HFFc6 (cell line): Measurements from ENCODE around the gene COL10A1. TPM values are rescaled to one million over a fixed set of nuclear protein-coding genes. Genes with fewer than 3 reads are reported as not detected.
A peak's percentile ranks its signal among the peaks of the same experiment; 100 is the strongest.

Source experiments
- DNase-seq: peaks from one replicate; pipeline ENCODE4 v3.0.0-alpha.2; 2018
- H3K27ac Mint-ChIP-seq: 2 replicates; pipeline ENCODE4 v1.8.0; 2020; ENCODE audit warnings: mild to moderate bottlenecking, mixed read lengths
- H3K27me3 Mint-ChIP-seq: 2 replicates; pipeline ENCODE4 v1.8.0; 2021; ENCODE audit warnings: mild to moderate bottlenecking, moderate library complexity, mixed read lengths; ENCODE audit not compliant: insufficient read depth
- H3K36me3 Mint-ChIP-seq: 2 replicates; pipeline ENCODE4 v1.8.0; 2021; ENCODE audit warnings: low read depth, mixed read lengths
- H3K4me1 Mint-ChIP-seq: 2 replicates; pipeline ENCODE4 v1.8.0; 2020; ENCODE audit warnings: low read depth, mixed read lengths
- H3K4me3 Mint-ChIP-seq: 2 replicates; pipeline ENCODE4 v1.8.0; 2020; ENCODE audit warnings: mild to moderate bottlenecking, moderate library complexity, mixed read lengths
- H3K9me3 Mint-ChIP-seq: 2 replicates; pipeline ENCODE4 v1.8.0; 2020; ENCODE audit warnings: mild to moderate bottlenecking, mixed read lengths
- total RNA-seq, 6 experiments: library from RNA; stranded (reverse); fragmentation: NEBNext Ultra II Directional; extraction: Animal tissue kit (Norgen Biotek cat#: 25700); gene quantifications; 2 replicates in 1 of 6; 3 replicates in 5 of 6; pipeline ENCODE4 v1.2.3, GENCODE V29; 2021
- TF ChIP-seq, protein P1 (sequence below): fragments of 200-600 bp; sonication (generic); IDR thresholded peaks from 2 replicates; pipeline ENCODE4 v1.5.0; 2021; ENCODE audit warnings: antibody characterized with exemption, mild to moderate bottlenecking

COL10A1 gene
- total RNA-seq, 6 experiments from 2014 or later, result 0.91 to 3.3 (median 1.9) TPM

DNA sequence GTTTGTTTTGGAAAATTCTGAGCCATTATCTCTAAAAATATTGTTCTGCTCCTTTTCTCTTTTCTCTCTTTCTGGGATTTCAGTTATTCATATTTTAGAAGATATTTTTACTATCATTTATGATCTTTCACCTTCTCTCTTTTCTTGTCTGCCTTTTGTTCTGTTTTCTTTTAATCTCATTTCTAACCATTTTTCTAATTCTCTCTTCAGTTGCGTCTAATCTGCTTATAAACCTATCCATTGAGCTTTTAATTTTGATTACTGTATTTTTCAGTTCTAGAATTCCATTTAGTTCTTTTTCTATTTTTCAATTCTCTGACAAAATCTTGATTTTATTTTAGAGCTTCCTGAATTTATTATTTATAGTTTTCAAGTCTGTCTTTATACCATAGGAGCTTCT lies 42.2 kb upstream of the COL10A1 start:
- H3K27ac Mint-ChIP-seq, result no peak overlapping the region

DNA sequence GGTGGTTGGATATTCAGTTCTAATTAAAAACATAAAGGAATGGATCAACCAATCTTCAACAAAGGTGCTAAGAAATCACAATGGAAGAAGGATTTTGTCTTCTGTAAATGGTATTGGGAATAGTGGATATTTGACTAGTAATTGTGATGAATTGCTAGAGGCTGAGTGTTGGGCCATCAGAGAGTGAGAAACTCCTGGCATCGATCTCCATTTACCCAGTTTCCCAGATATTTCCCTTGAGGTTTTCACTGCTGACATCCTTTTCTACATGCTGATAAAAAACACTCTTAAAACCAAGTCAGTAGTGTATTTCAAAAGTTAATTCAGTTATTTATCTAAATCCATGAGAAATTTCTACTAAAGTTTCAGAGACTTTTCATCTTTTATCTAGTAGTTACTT lies 40.4 kb upstream of the COL10A1 start:
- H3K4me3 Mint-ChIP-seq, result no peak overlapping the region
- no peak overlapping the region for H3K27ac Mint-ChIP-seq
- peaks cover 33% of the 10 kb centered on the region for H3K36me3 Mint-ChIP-seq
- H3K9me3 Mint-ChIP-seq, result peaks cover 5% of the 10 kb centered on the region; the same call in 1 of the 2 replicates
- H3K4me1 Mint-ChIP-seq, result peaks cover 11% of the 10 kb centered on the region
- no peak for DNase-seq
- no peaks in the 10 kb centered on the region; the same call in 1 of the 2 replicates for H3K27me3 Mint-ChIP-seq
- TF ChIP-seq, protein P1, sequence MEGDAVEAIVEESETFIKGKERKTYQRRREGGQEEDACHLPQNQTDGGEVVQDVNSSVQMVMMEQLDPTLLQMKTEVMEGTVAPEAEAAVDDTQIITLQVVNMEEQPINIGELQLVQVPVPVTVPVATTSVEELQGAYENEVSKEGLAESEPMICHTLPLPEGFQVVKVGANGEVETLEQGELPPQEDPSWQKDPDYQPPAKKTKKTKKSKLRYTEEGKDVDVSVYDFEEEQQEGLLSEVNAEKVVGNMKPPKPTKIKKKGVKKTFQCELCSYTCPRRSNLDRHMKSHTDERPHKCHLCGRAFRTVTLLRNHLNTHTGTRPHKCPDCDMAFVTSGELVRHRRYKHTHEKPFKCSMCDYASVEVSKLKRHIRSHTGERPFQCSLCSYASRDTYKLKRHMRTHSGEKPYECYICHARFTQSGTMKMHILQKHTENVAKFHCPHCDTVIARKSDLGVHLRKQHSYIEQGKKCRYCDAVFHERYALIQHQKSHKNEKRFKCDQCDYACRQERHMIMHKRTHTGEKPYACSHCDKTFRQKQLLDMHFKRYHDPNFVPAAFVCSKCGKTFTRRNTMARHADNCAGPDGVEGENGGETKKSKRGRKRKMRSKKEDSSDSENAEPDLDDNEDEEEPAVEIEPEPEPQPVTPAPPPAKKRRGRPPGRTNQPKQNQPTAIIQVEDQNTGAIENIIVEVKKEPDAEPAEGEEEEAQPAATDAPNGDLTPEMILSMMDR, result no peak

More for the DNA sequence above, 42.2 kb upstream of the COL10A1 start:
- TF ChIP-seq, protein P1, result no peak
- H3K4me3 Mint-ChIP-seq, result no peak overlapping the region
- H3K36me3 Mint-ChIP-seq, result peaks cover 25% of the 10 kb centered on the region
- H3K4me1 Mint-ChIP-seq, result no peaks in the 10 kb centered on the region
- H3K9me3 Mint-ChIP-seq, result peaks cover 5% of the 10 kb centered on the region; the same call in 1 of the 2 replicates
- H3K27me3 Mint-ChIP-seq, result no peaks in the 10 kb centered on the region; the same call in none of the 2 replicates
- DNase-seq, result no peak

DNA sequence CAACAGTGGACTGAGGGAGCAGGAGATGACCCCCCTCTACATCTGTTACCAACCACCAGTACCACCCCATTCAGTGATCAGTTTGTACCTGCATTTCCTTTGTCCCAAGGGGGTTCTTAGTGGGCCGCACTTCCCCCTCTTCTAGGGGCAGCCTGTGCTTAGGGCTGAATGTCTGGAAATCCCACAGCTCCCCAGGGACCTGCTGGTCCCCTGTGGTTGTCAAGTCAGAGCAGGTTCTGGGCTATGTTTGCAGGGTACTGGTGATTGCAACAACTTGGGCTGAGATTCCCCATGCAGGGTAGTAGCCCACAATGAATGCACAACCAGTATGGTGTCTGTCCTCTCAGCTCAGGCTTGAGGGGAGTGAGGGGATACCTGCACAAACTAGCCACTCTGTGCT lies 39.7 kb upstream of the COL10A1 start:
- peaks cover 33% of the 10 kb centered on the region for H3K36me3 Mint-ChIP-seq
- H3K4me3 Mint-ChIP-seq, result no peak overlapping the region
- peaks cover 14% of the 10 kb centered on the region for H3K4me1 Mint-ChIP-seq
- peaks cover 5% of the 10 kb centered on the region; the same call in 1 of the 2 replicates for H3K9me3 Mint-ChIP-seq
- TF ChIP-seq, protein P1, result no peak
- no peak overlapping the region for H3K27ac Mint-ChIP-seq
- DNase-seq, result no peak
- H3K27me3 Mint-ChIP-seq, result no peaks in the 10 kb centered on the region; the same call in 1 of the 2 replicates

DNA sequence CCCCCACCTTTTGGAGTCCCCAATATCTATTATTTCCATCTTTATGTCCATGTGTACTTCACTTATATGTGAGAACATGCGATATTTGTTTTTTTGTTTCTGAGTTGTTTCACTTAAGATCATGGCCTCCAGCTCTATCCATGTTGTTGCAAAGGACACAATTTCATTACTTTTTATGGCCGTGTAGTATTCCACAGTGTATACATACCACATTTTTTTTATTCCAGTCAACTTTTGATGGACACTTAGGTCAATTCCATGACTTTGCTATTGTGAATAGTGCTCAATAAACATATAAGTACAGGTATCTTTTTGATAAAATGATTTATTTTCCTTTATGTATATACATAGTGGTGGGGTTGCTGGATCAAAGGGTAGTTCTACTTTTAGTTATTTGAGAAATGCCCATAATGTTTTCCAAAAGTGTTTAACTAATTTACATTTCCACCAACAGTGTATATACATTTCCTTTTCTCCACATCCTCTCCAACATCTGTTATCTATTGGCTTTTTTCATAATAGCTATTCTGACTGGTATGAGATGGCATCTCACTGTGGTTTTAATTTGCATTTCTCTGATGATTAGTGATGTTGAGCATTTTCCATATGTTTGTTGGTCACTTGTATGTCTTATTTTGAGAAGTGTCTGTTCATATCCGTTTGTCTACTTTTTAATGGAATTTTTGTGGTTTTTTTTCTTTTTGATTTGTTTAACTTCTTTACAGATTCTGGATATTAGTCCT lies 34.0 kb upstream of the COL10A1 start:
- peaks cover 53% of the 10 kb centered on the region for H3K4me1 Mint-ChIP-seq
- no peaks in the 10 kb centered on the region for H3K9me3 Mint-ChIP-seq
- TF ChIP-seq, protein P1, result no peak
- peak; percentile 84 for DNase-seq
- no peaks in the 10 kb centered on the region; the same call in 1 of the 2 replicates for H3K27me3 Mint-ChIP-seq
- peaks cover 20% of the 10 kb centered on the region for H3K36me3 Mint-ChIP-seq
- peak overlapping the region; percentile 67 for H3K27ac Mint-ChIP-seq
- H3K4me3 Mint-ChIP-seq, result peak overlapping the region; percentile 33; the same call in 1 of the 2 replicates

DNA sequence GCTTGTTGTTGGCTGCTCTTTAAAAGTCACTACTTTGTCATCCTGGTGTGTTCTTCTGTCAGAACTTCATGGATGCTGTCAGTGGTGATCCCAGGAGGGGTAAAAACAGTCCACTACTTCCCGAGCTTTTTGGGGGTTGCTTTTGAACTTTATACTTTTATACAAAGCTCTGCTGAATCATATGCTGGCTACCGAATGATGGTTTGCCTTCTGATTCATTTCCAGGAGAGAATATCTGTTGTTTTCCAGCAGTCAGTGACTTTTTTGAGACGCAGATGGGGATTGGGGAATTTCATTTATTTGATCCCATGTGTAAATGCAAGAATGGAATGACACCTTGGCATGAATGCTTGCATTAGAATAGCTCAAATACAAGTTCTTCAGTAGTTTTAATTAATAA lies 32.7 kb upstream of the COL10A1 start:
- TF ChIP-seq, protein P1, result no peak
- peaks cover 53% of the 10 kb centered on the region for H3K4me1 Mint-ChIP-seq
- no peaks in the 10 kb centered on the region; the same call in 1 of the 2 replicates for H3K27me3 Mint-ChIP-seq
- peak overlapping the region; percentile 73 for H3K4me3 Mint-ChIP-seq
- peak; percentile 16 for DNase-seq
- peak overlapping the region; percentile 85 for H3K27ac Mint-ChIP-seq
- H3K36me3 Mint-ChIP-seq, result peaks cover 12% of the 10 kb centered on the region
- no peaks in the 10 kb centered on the region for H3K9me3 Mint-ChIP-seq
